AG10803 (cell line): ENCODE results near the gene RBSN.
"Not testable (repeated sequence)": the region's sequence is repeated elsewhere in the genome, so short reads cannot be mapped to it uniquely, and the experiment has no call there.

ENCODE experiments used
- DNase-seq: peaks from one replicate; pipeline ENCODE4 v3.0.0; 2010; ENCODE audit warnings: low read depth
- H3K4me3 ChIP-seq: 2 replicates; pipeline ENCODE4 v1.5.1; 2011; ENCODE audit warnings: mild to moderate bottlenecking, low read length, control low read depth
- CTCF ChIP-seq: conservative IDR thresholded peaks from 2 replicates; pipeline ENCODE4 v1.5.1; 2011; ENCODE audit warnings: mild to moderate bottlenecking, low read length, control low read depth, inconsistent platforms

Gene RBSN

GRCh38 chr3:15098503-15099363 is at the start of gene RBSN:
RBSN (minus strand) TSS chr3:15099148; CDS start chr3:15096120, 3,028 bp downstream.
- H3K4me3 ChIP-seq: peak within 1 kb of the TSS; percentile 99
- TF ChIP-seq CTCF: no peak
- DNase-seq: peak; percentile 93

- TF ChIP-seq CTCF: no peak
- H3K4me3 ChIP-seq: no peak overlapping the region
- DNase-seq: no peak
Measured at GRCh38 chr3:15148614-15149013, 49.7 kb upstream of the RBSN start.

- DNase-seq: not testable (repeated sequence)
Measured at GRCh38 chr3:15136885-15137284, 37.9 kb upstream of the RBSN start.

GRCh38 chr3:15134968-15135367 is 36.0 kb upstream of the RBSN start:
- not testable (repeated sequence) for H3K4me3 ChIP-seq, DNase-seq

More at GRCh38 chr3:15136885-15137284, 37.9 kb upstream of the RBSN start:
- not testable (repeated sequence) for H3K4me3 ChIP-seq

GRCh38 chr3:15128403-15128802 is 29.5 kb upstream of the RBSN start:
- H3K4me3 ChIP-seq, DNase-seq: not testable (repeated sequence)

- not testable (repeated sequence) for H3K4me3 ChIP-seq, DNase-seq
Measured at GRCh38 chr3:15126975-15127374, 28.0 kb upstream of the RBSN start.

- no peak for DNase-seq
- no peak for TF ChIP-seq CTCF
- no peak overlapping the region for H3K4me3 ChIP-seq
Measured at GRCh38 chr3:15122398-15122797, 23.4 kb upstream of the RBSN start.

- TF ChIP-seq CTCF: no peak
- DNase-seq: peak; percentile 51
- H3K4me3 ChIP-seq: no peak overlapping the region
Measured at GRCh38 chr3:15121936-15122335, 23.0 kb upstream of the RBSN start.

GRCh38 chr3:15120986-15121385 is 22.0 kb upstream of the RBSN start:
- no peak for DNase-seq
- TF ChIP-seq CTCF: no peak
- no peak overlapping the region for H3K4me3 ChIP-seq
